ENCODE results near the gene EN1. TPM values are rescaled to one million over a fixed set of nuclear protein-coding genes. Genes with fewer than 3 reads are reported as not detected.

EN1 gene
- total and polyA plus RNA-seq, 3 experiments from 2014 or later = not detected

- DNase-seq = no peak
- ChIA-PET CTCF (no interaction called here), POLR2A (no interaction called here)
- Mint-ChIP-seq H3K36me3 (no peaks in the 10 kb centered on the region), H3K4me1 (no peaks in the 10 kb centered on the region), H3K9me3 (peaks cover 0 to 3% (median 0%) of the 10 kb centered on the region in 5 donors), H3K27ac (no peak overlapping the region), H3K4me3 (no peak overlapping the region), H3K27me3 (peaks cover 5 to 33% of the 10 kb centered on the region in 2 donors)
- H3K27me3 ChIP-seq (ENCODE audit: insufficient read depth, low read length, poor library complexity, severe bottlenecking) = no peaks in the 10 kb centered on the region
- H3K36me3 ChIP-seq (ENCODE audit: insufficient read depth, low read length) = no peaks in the 10 kb centered on the region
- no peaks in the 10 kb centered on the region for H3K4me1 ChIP-seq (ENCODE audit: insufficient read depth, low read length)
- no peaks in the 10 kb centered on the region for H3K9me3 ChIP-seq (ENCODE audit: low read length)
- no peak overlapping the region for H3K4me3 ChIP-seq (ENCODE audit: low read length)
- H3K27ac ChIP-seq (ENCODE audit: low read depth, low read length) = no peak overlapping the region
Observed at GRCh38 chr2:118794546-118794945, 52.9 kb downstream of the EN1 start.

Other genes with a start within 250 kb of the EN1 start
- gene MARCO, start 94.5 kb upstream of the EN1 start, total RNA-seq = not detected
- gene MARCO, start 94.5 kb upstream of the EN1 start, polyA plus RNA-seq = not detected